ENCODE data around the gene SLC15A4.

SLC15A4 gene

GRCh38 chr12:128755566-128755965, 68.2 kb downstream of the SLC15A4 start:
- in situ Hi-C loops (cut with HindIII; ENCODE audit: low sequenced_read_pairs): no loop called here

DNA sequence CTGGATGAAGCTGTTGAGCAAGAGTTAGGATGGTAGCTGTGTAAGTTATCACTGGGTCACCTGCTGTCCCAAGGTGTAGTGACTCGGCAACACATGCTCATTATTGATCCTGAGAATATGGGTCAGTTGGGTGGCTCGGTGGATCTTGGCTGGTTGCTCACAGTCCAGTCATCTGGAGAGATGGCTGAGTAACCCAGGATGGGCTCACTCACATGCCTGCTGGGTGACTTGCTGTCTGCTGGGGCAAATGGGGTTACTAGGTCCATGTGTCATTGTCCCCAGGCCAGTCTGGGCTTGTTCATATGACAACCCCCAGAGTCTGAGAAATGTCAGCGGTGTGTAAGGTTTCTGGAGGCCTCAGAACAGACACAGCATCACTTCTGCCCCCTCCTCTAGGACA, 69.5 kb downstream of the SLC15A4 start:
- in situ Hi-C loops (cut with HindIII; ENCODE audit: low sequenced_read_pairs): no loop called here

GRCh38 chr12:128753438-128753837, 70.3 kb downstream of the SLC15A4 start:
- in situ Hi-C loops (cut with HindIII; ENCODE audit: low sequenced_read_pairs): no loop called here

DNA sequence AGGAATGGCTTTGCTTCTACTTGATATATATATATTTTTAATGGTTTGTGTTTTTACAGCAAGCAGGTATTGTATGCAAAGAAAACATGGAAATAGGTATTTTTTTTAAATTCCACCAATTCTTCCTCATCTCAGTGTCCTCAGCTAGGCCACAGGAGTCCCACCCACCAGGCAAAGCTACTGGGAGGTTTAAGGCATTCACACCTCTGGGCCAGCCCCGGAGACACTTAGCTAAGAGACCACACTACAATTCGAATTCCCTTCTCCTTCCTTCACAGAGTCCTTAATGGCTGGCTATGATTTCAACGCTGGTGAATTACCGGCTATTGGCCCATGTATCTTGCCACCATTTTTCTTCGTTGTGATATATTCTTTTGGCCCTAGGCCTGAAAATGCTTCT, 71.4 kb downstream of the SLC15A4 start:
- in situ Hi-C loops (cut with HindIII; ENCODE audit: low sequenced_read_pairs): no loop called here

- in situ Hi-C loops (cut with HindIII; ENCODE audit: low sequenced_read_pairs): no loop called here
Observed at GRCh38 chr12:128747441-128747840, 76.3 kb downstream of the SLC15A4 start.

GRCh38 chr12:128745772-128746689, 77.7 kb downstream of the SLC15A4 start:
- in situ Hi-C loops (cut with HindIII; ENCODE audit: low sequenced_read_pairs): no loop called here

DNA sequence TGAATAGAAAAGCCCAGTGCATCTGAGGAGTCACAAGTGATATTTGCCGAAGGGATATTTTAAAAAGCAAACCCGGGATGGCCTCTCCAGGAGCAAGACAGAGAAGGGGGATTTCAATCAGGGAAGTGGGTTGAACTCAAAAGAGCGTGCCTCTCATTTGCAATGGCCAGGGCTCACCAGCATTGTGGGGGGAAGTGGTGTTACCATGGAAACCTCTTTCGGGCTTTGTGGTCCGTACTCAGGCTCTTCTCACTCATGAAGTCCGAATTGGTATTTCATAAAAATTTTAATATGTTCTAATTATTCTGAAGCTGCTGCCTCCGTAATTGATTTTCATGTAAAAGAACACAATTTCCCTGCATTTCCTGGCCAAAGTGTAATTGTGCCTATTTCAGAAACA, 79.8 kb downstream of the SLC15A4 start:
- in situ Hi-C loops (cut with HindIII; ENCODE audit: low sequenced_read_pairs): loop anchor here (5.0 kb wide), 1 partner anchor 52 kb away; no protein-coding TSS in a partner anchor

All from endothelial cell of hepatic sinusoid (primary cell).